Measurements from ENCODE around the gene EFCAB14.

DNA sequence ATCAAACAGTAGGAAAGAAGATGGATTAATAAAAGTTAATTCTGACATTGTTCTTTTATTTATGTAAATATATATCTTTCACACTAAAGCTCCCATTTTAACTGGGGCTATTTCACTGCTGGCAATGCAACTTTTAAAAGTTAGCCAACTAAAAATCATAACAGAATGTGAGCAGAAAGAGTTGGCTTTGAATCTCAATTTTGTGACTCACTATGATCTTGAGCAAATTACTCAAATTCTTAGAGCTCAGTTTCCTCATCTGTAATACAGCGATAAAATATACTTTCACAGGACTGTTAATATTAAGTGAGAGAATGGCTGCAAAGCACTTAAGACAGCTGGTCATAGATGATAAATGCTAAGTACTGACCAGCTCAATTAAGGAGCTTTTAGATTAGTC lies 10.8 kb downstream of the EFCAB14 start:
- TF ChIP-seq, protein P1, sequence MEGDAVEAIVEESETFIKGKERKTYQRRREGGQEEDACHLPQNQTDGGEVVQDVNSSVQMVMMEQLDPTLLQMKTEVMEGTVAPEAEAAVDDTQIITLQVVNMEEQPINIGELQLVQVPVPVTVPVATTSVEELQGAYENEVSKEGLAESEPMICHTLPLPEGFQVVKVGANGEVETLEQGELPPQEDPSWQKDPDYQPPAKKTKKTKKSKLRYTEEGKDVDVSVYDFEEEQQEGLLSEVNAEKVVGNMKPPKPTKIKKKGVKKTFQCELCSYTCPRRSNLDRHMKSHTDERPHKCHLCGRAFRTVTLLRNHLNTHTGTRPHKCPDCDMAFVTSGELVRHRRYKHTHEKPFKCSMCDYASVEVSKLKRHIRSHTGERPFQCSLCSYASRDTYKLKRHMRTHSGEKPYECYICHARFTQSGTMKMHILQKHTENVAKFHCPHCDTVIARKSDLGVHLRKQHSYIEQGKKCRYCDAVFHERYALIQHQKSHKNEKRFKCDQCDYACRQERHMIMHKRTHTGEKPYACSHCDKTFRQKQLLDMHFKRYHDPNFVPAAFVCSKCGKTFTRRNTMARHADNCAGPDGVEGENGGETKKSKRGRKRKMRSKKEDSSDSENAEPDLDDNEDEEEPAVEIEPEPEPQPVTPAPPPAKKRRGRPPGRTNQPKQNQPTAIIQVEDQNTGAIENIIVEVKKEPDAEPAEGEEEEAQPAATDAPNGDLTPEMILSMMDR (conservative IDR thresholded peaks at IDR 0.05; ENCODE audit: low read depth in 2 of 2) = no peak
- no peak for TF ChIP-seq EZH2phosphoT487 (IDR thresholded peaks at IDR 0.05; ENCODE audit: unreplicated experiment)
- TF ChIP-seq, protein P2, sequence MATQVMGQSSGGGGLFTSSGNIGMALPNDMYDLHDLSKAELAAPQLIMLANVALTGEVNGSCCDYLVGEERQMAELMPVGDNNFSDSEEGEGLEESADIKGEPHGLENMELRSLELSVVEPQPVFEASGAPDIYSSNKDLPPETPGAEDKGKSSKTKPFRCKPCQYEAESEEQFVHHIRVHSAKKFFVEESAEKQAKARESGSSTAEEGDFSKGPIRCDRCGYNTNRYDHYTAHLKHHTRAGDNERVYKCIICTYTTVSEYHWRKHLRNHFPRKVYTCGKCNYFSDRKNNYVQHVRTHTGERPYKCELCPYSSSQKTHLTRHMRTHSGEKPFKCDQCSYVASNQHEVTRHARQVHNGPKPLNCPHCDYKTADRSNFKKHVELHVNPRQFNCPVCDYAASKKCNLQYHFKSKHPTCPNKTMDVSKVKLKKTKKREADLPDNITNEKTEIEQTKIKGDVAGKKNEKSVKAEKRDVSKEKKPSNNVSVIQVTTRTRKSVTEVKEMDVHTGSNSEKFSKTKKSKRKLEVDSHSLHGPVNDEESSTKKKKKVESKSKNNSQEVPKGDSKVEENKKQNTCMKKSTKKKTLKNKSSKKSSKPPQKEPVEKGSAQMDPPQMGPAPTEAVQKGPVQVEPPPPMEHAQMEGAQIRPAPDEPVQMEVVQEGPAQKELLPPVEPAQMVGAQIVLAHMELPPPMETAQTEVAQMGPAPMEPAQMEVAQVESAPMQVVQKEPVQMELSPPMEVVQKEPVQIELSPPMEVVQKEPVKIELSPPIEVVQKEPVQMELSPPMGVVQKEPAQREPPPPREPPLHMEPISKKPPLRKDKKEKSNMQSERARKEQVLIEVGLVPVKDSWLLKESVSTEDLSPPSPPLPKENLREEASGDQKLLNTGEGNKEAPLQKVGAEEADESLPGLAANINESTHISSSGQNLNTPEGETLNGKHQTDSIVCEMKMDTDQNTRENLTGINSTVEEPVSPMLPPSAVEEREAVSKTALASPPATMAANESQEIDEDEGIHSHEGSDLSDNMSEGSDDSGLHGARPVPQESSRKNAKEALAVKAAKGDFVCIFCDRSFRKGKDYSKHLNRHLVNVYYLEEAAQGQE (IDR thresholded peaks at IDR 0.05; ENCODE audit: unreplicated experiment) = no peak
- TF ChIP-seq ZNF331 (CRISPR knock-in tag; IDR thresholded peaks at IDR 0.05; ENCODE audit: low read depth) = no peak
- TF ChIP-seq EZH2 (IDR thresholded peaks at IDR 0.05; ENCODE audit: low read depth, unreplicated experiment) = no peak
- TF ChIP-seq POLR2AphosphoS5 (IDR thresholded peaks at IDR 0.05; ENCODE audit: low read depth) = no peak
- TF ChIP-seq CREB1 (CRISPR knock-in tag; IDR thresholded peaks at IDR 0.05; ENCODE audit: low read depth) = no peak
- TF ChIP-seq JUNB (IDR thresholded peaks at IDR 0.05; ENCODE audit: unreplicated experiment) = no peak
- TF ChIP-seq NANOG (IDR thresholded peaks at IDR 0.05; ENCODE audit: borderline replicate concordance) = no peak
- no peak for TF ChIP-seq STAT1 (IDR thresholded peaks at IDR 0.05; ENCODE audit: unreplicated experiment)
- TF ChIP-seq ZNF114 (CRISPR knock-in tag; IDR thresholded peaks at IDR 0.05) = no peak
- TF ChIP-seq, protein P3, sequence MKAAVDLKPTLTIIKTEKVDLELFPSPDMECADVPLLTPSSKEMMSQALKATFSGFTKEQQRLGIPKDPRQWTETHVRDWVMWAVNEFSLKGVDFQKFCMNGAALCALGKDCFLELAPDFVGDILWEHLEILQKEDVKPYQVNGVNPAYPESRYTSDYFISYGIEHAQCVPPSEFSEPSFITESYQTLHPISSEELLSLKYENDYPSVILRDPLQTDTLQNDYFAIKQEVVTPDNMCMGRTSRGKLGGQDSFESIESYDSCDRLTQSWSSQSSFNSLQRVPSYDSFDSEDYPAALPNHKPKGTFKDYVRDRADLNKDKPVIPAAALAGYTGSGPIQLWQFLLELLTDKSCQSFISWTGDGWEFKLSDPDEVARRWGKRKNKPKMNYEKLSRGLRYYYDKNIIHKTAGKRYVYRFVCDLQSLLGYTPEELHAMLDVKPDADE (IDR thresholded peaks at IDR 0.05) = no peak
- TF ChIP-seq, protein P4, sequence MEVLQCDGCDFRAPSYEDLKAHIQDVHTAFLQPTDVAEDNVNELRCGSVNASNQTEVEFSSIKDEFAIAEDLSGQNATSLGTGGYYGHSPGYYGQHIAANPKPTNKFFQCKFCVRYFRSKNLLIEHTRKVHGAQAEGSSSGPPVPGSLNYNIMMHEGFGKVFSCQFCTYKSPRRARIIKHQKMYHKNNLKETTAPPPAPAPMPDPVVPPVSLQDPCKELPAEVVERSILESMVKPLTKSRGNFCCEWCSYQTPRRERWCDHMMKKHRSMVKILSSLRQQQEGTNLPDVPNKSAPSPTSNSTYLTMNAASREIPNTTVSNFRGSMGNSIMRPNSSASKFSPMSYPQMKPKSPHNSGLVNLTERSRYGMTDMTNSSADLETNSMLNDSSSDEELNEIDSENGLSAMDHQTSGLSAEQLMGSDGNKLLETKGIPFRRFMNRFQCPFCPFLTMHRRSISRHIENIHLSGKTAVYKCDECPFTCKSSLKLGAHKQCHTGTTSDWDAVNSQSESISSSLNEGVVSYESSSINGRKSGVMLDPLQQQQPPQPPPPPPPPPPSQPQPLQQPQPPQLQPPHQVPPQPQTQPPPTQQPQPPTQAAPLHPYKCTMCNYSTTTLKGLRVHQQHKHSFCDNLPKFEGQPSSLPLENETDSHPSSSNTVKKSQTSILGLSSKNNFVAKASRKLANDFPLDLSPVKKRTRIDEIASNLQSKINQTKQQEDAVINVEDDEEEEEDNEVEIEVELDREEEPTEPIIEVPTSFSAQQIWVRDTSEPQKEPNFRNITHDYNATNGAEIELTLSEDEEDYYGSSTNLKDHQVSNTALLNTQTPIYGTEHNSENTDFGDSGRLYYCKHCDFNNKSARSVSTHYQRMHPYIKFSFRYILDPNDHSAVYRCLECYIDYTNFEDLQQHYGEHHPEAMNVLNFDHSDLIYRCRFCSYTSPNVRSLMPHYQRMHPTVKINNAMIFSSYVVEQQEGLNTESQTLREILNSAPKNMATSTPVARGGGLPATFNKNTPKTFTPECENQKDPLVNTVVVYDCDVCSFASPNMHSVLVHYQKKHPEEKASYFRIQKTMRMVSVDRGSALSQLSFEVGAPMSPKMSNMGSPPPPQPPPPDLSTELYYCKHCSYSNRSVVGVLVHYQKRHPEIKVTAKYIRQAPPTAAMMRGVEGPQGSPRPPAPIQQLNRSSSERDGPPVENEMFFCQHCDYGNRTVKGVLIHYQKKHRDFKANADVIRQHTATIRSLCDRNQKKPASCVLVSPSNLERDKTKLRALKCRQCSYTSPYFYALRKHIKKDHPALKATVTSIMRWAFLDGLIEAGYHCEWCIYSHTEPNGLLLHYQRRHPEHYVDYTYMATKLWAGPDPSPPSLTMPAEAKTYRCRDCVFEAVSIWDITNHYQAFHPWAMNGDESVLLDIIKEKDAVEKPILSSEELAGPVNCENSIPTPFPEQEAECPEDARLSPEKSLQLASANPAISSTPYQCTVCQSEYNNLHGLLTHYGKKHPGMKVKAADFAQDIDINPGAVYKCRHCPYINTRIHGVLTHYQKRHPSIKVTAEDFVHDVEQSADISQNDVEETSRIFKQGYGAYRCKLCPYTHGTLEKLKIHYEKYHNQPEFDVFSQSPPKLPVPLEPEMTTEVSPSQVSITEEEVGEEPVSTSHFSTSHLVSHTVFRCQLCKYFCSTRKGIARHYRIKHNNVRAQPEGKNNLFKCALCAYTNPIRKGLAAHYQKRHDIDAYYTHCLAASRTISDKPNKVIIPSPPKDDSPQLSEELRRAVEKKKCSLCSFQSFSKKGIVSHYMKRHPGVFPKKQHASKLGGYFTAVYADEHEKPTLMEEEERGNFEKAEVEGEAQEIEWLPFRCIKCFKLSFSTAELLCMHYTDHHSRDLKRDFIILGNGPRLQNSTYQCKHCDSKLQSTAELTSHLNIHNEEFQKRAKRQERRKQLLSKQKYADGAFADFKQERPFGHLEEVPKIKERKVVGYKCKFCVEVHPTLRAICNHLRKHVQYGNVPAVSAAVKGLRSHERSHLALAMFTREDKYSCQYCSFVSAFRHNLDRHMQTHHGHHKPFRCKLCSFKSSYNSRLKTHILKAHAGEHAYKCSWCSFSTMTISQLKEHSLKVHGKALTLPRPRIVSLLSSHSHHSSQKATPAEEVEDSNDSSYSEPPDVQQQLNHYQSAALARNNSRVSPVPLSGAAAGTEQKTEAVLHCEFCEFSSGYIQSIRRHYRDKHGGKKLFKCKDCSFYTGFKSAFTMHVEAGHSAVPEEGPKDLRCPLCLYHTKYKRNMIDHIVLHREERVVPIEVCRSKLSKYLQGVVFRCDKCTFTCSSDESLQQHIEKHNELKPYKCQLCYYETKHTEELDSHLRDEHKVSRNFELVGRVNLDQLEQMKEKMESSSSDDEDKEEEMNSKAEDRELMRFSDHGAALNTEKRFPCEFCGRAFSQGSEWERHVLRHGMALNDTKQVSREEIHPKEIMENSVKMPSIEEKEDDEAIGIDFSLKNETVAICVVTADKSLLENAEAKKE (CRISPR knock-in tag; IDR thresholded peaks at IDR 0.05) = no peak
